Measurements from ENCODE around the gene PSKH1. TPM values are rescaled to one million over a fixed set of nuclear protein-coding genes. Genes with fewer than 3 reads are reported as not detected.

Gene PSKH1
- total and polyA plus RNA-seq, 9 of the 15 experiments (the other 6 are each of a cell fraction or from before 2014, with no cell fraction given) = 0.96 to 20.9 (median 9.4) TPM

- DNase-seq (ENCODE audit: extremely low read depth in 1 of 4, low spot score in 3 of 4) (no peak), ATAC-seq (peak; percentile 16; the same call in 1 of the 3 replicates), FAIRE-seq (no peak)
- no peaks in the 10 kb centered on the region for H3K79me2 ChIP-seq (ENCODE audit: control insufficient read depth, insufficient read depth, low read length)
- H3K9me3 ChIP-seq (replicated peaks; ENCODE audit: control insufficient read depth, insufficient read depth, low read depth, low read length) = no peaks in the 10 kb centered on the region
- peaks cover 0 to 16% of the 10 kb centered on the region in 2 experiments; a peak in 3 of 5 replicates for H3K4me1 ChIP-seq (replicated peaks in 1 of 2; ENCODE audit: control insufficient read depth in 2 of 2, insufficient read depth in 2 of 2, low read length in 2 of 2)
- WGBS (ENCODE audit: insufficient coverage, low coverage, missing lambda C conversion rate) = 35% methylated on average over 12 of the region's 14 CpGs
- BruUV-seq (replicated peaks) = no TSS peak
- H2AFZ ChIP-seq (ENCODE audit: low read depth, low read length) = peak overlapping the region; percentile 67
- CTCF ChIA-PET (ENCODE audit: low intra/inter-chr PET ratio) = no interaction called here
- no peaks in the 10 kb centered on the region for H3K36me3 ChIP-seq (ENCODE audit: control insufficient read depth, insufficient read depth, low read length)
- H3K27me3 ChIP-seq (ENCODE audit: control insufficient read depth in 2 of 2, insufficient read depth in 2 of 2, low read length in 2 of 2) = peaks cover 0 to 4% of the 10 kb centered on the region in 2 experiments; a peak in 1 of 5 replicates
- no peaks in the 10 kb centered on the region for H3K9me1 ChIP-seq (ENCODE audit: control insufficient read depth, insufficient read depth, low read length)
- no peaks in the 10 kb centered on the region for H4K20me1 ChIP-seq (replicated peaks; ENCODE audit: control insufficient read depth, insufficient read depth, low read length)
- in situ Hi-C loops (cut with MboI) (no loop called here), intact Hi-C loops (cut with micrococcal nuclease) (no loop called here)
- no peak overlapping the region for H3K27ac ChIP-seq (ENCODE audit: extremely low read depth, low read depth, low read length)
- no peak overlapping the region for H3K4me2 ChIP-seq (ENCODE audit: insufficient read depth, low read length)
- POLR2A ChIA-PET = no interaction called here
- H3K4me3 ChIP-seq = no peak overlapping the region
- peak overlapping the region in 1 of 2 experiments; percentile 68; a peak in 3 of 4 replicates for H3K9ac ChIP-seq (ENCODE audit: insufficient read depth in 1 of 2, low read depth in 2 of 2, low read length in 2 of 2)
- TF ChIP-seq SREBF1 (IDR thresholded peaks at IDR 0.05; ENCODE audit: borderline replicate concordance, low read depth, low read length) (no peak), SOX6 (IDR thresholded peaks at IDR 0.05) (no peak), SETDB1 (IDR thresholded peaks at IDR 0.05; ENCODE audit: low read length) (no peak), GABPB2 (CRISPR knock-in tag; conservative IDR thresholded peaks at IDR 0.05) (no peak), PCBP1 (IDR thresholded peaks at IDR 0.05; ENCODE audit: low read depth, low read length, poor library complexity, severe bottlenecking) (no peak), POLR2B (IDR thresholded peaks at IDR 0.05; ENCODE audit: low read depth, partially characterized antibody) (no peak), BRCA1 (IDR thresholded peaks at IDR 0.05) (no peak), BRCA1 (CRISPR knock-in tag; IDR thresholded peaks at IDR 0.05) (no peak), POLR2AphosphoS2 (IDR thresholded peaks at IDR 0.05; ENCODE audit: low read length) (no peak), CAMTA2 (CRISPR knock-in tag; conservative IDR thresholded peaks at IDR 0.05) (no peak), POLR2A (conservative IDR thresholded peaks at IDR 0.05) (no peak), BCLAF1 (IDR thresholded peaks at IDR 0.05; ENCODE audit: borderline replicate concordance in 1 of 2, control insufficient read depth in 1 of 2, low read depth in 2 of 2, low read length in 1 of 2) (no peak), SMC3 (conservative IDR thresholded peaks at IDR 0.05; ENCODE audit: insufficient read depth, low read depth, low read length) (no peak), MYNN (IDR thresholded peaks at IDR 0.05) (no peak), MYNN (CRISPR knock-in tag; IDR thresholded peaks at IDR 0.05) (no peak), RBM34 (IDR thresholded peaks at IDR 0.05; ENCODE audit: borderline replicate concordance, insufficient read depth, low read length) (no peak), GATA2 (CRISPR knock-in tag; IDR thresholded peaks at IDR 0.05) (no peak), TAF1 (IDR thresholded peaks at IDR 0.05; ENCODE audit: control insufficient read depth, extremely low read depth, insufficient read depth, low read length, severe bottlenecking) (no peak)
These were observed 82.5 kb downstream of the PSKH1 start for GRCh38 chr16:67975321-67976105.
